Activated CD4-positive, alpha-beta T cell treated with anti-CD3 and anti-CD28 coated beads, Interleukin-2, Interleukin-6, amounts not matched to agents 100 ng/mL and 50 ng/mL, durations not matched to agents 16 hours and 8 hours (primary cell): ENCODE data around the gene ENDOV.

Experiments used
- DNase-seq: peaks from one replicate; pipeline ENCODE4 v3.0.0-alpha.2; 2020

ENDOV gene

GRCh38 chr17:80471922-80472321 lies 57.0 kb downstream of the ENDOV start:
- DNase-seq, result no peak

GRCh38 chr17:80472996-80473395 lies 58.0 kb downstream of the ENDOV start:
- no peak for DNase-seq

GRCh38 chr17:80473701-80474100 lies 58.7 kb downstream of the ENDOV start:
- no peak for DNase-seq

GRCh38 chr17:80474231-80474960 lies 59.4 kb downstream of the ENDOV start:
- DNase-seq, result no peak

GRCh38 chr17:80474961-80475909 lies 60.3 kb downstream of the ENDOV start:
- DNase-seq, result no peak

GRCh38 chr17:80475910-80476876 lies 61.2 kb downstream of the ENDOV start, which contains the start of gene NPTX1:
Gene NPTX1 (minus strand): TSS chr17:80476607. CDS start chr17:80476446, 161 bp downstream.
- no peak for DNase-seq

GRCh38 chr17:80476877-80477646 lies 62.1 kb downstream of the ENDOV start:
- no peak for DNase-seq

GRCh38 chr17:80477647-80478478 lies 62.9 kb downstream of the ENDOV start:
- DNase-seq, result peak; percentile 34

GRCh38 chr17:80478487-80479245 lies 63.7 kb downstream of the ENDOV start:
- no peak for DNase-seq

- no peak for DNase-seq
Observed at GRCh38 chr17:80479246-80479566, 64.2 kb downstream of the ENDOV start.

- DNase-seq, result no peak
Observed at GRCh38 chr17:80480248-80480647, 65.3 kb downstream of the ENDOV start.

- no peak for DNase-seq
Observed at GRCh38 chr17:80481284-80482057, 66.5 kb downstream of the ENDOV start.

GRCh38 chr17:80482058-80482318 lies 67.0 kb downstream of the ENDOV start:
- no peak for DNase-seq

GRCh38 chr17:80482555-80483308 lies 67.8 kb downstream of the ENDOV start:
- DNase-seq, result no peak

GRCh38 chr17:80485846-80486245 lies 70.9 kb downstream of the ENDOV start:
- no peak for DNase-seq

GRCh38 chr17:80486692-80487091 lies 71.7 kb downstream of the ENDOV start:
- DNase-seq, result no peak

- DNase-seq, result no peak
Observed at GRCh38 chr17:80487511-80487910, 72.5 kb downstream of the ENDOV start.
